Vagina (tissue), 2 donors: ENCODE results near the gene ERRFI1. TPM values are rescaled to one million over a fixed set of nuclear protein-coding genes. Genes with fewer than 3 reads are reported as not detected.

ENCODE experiments used
- DNase-seq, 2 donors: peaks; one replicate each; pipeline ENCODE4 v3.0.0-alpha.2; 2017; ENCODE audit errors: extremely low spot score in 2 of 2
- H3K27ac ChIP-seq: fragments of 200-600 bp; sonication (generic); one replicate; pipeline ENCODE4 v1.5.1; 2019
- H3K27me3 ChIP-seq: fragments of 200-600 bp; sonication (generic); one replicate; pipeline ENCODE4 v1.5.1; 2019
- H3K36me3 ChIP-seq, 2 donors: fragments of 200-600 bp; sonication (generic); one replicate each; pipeline ENCODE4 v1.5.1; 2017 to 2019
- H3K4me1 ChIP-seq: fragments of 200-600 bp; sonication (generic); one replicate; pipeline ENCODE4 v1.5.1; 2019
- H3K4me3 ChIP-seq, 2 donors: fragments of 200-600 bp; sonication (generic); 1 replicate in 1 of 2; 2 replicates in 1 of 2; pipeline ENCODE4 v1.5.1; 2016 to 2019
- H3K9me3 ChIP-seq: fragments of 200-600 bp; sonication (generic); one replicate; pipeline ENCODE4 v1.5.1; 2019
- CTCF ChIP-seq, 3 experiments: fragments of 450-650 bp in 2 of 3; fragments of 200-600 bp in 1 of 3; sonication (generic) in 1 of 3; IDR thresholded peaks; one replicate each; pipeline ENCODE4 v1.5.1; 2017 to 2019; ENCODE audit warnings: antibody characterized with exemption in 3 of 3, mild to moderate bottlenecking in 2 of 3, moderate library complexity in 2 of 3
- POLR2A ChIP-seq, 2 donors: fragments of 450-650 bp; IDR thresholded peaks; one replicate each; pipeline ENCODE4 v1.6.1; 2017; ENCODE audit warnings: antibody characterized with exemption in 2 of 2, mild to moderate bottlenecking in 2 of 2, moderate library complexity in 2 of 2
- POLR2AphosphoS5 ChIP-seq, 2 donors: sonication (generic); formaldehyde crosslinking; IDR thresholded peaks; one replicate each; pipeline ENCODE4 v1.9.0; 2017; ENCODE audit warnings: antibody characterized with exemption in 2 of 2, mild to moderate bottlenecking in 2 of 2, low read depth in 1 of 2; ENCODE audit not compliant: insufficient read depth in 1 of 2
- intact Hi-C: fragments of 100-400 bp; cut with DNase I; formaldehyde crosslinking; loops from one replicate; pipeline ENCODE4 v1.15.1; 2023
- total RNA-seq: library from RNA; depleted of rRNA; stranded (reverse); fragments of >200 nt; gene quantifications from one replicate; pipeline ENCODE4 v1.2.3, GENCODE V29; 2016

The ERRFI1 gene
- total RNA-seq, 1 donor from 2014 or later, result 160 TPM

GRCh38 chr1:8023995-8024313, 2.2 kb downstream of the ERRFI1 start:
- H3K4me1 ChIP-seq, result peaks cover 71% of the 10 kb centered on the region

GRCh38 chr1:8023287-8023994, 2.7 kb downstream of the ERRFI1 start:
- Histone ChIP-seq H3K4me3 (peak overlapping the region; percentile 69 to 93), H3K9me3 (no peaks in the 10 kb centered on the region), H3K27ac (peak overlapping the region; percentile 60), H3K36me3 (no peaks in the 10 kb centered on the region), H3K4me1 (peaks cover 72% of the 10 kb centered on the region), H3K27me3 (no peaks in the 10 kb centered on the region)
- TF ChIP-seq POLR2AphosphoS5 (IDR thresholded peaks at IDR 0.05; ENCODE audit: insufficient read depth in 1 of 2, low read depth in 1 of 2), result no peak
- TF ChIP-seq CTCF (IDR thresholded peaks at IDR 0.05), result no peak
- TF ChIP-seq POLR2A (IDR thresholded peaks at IDR 0.05), result no peak
- intact Hi-C loops, result no loop called here
- no peak for DNase-seq

More at GRCh38 chr1:8023995-8024313, 2.2 kb downstream of the ERRFI1 start:
- Histone ChIP-seq H3K4me3 (peak overlapping the region; percentile 69 to 93), H3K27me3 (no peaks in the 10 kb centered on the region), H3K36me3 (no peaks in the 10 kb centered on the region), H3K27ac (peak overlapping the region; percentile 60), H3K9me3 (no peaks in the 10 kb centered on the region)
- no peak for DNase-seq
- no peak for TF ChIP-seq POLR2AphosphoS5 (IDR thresholded peaks at IDR 0.05; ENCODE audit: insufficient read depth in 1 of 2, low read depth in 1 of 2)
- no peak for TF ChIP-seq POLR2A (IDR thresholded peaks at IDR 0.05)
- TF ChIP-seq CTCF (IDR thresholded peaks at IDR 0.05), result no peak
- intact Hi-C loops, result no loop called here

- Histone ChIP-seq H3K27me3 (no peaks in the 10 kb centered on the region), H3K27ac (peak overlapping the region; percentile 60), H3K36me3 (no peaks in the 10 kb centered on the region), H3K9me3 (no peaks in the 10 kb centered on the region), H3K4me1 (peaks cover 73% of the 10 kb centered on the region), H3K4me3 (peak overlapping the region; percentile 69 to 93)
- intact Hi-C loops, result no loop called here
- no peak for DNase-seq
- TF ChIP-seq POLR2A (IDR thresholded peaks at IDR 0.05) (no peak), CTCF (IDR thresholded peaks at IDR 0.05) (no peak), POLR2AphosphoS5 (IDR thresholded peaks at IDR 0.05; ENCODE audit: insufficient read depth in 1 of 2, low read depth in 1 of 2) (no peak)
Observed at GRCh38 chr1:8022395-8023286, 3.5 kb downstream of the ERRFI1 start.

GRCh38 chr1:8021676-8022266, 4.3 kb downstream of the ERRFI1 start:
- peaks cover 73% of the 10 kb centered on the region for H3K4me1 ChIP-seq
- intact Hi-C loops, result no loop called here
- no peaks in the 10 kb centered on the region for H3K27me3 ChIP-seq
- H3K36me3 ChIP-seq, result no peaks in the 10 kb centered on the region
- peak in 1 of 2 donors; percentile 82 for DNase-seq
- no peaks in the 10 kb centered on the region for H3K9me3 ChIP-seq
- peak overlapping the region; percentile 60 for H3K27ac ChIP-seq
- TF ChIP-seq POLR2AphosphoS5 (IDR thresholded peaks at IDR 0.05; ENCODE audit: insufficient read depth in 1 of 2, low read depth in 1 of 2), result no peak
- TF ChIP-seq POLR2A (IDR thresholded peaks at IDR 0.05), result no peak
- peak overlapping the region in 1 of 2 donors; percentile 7 for H3K4me3 ChIP-seq

GRCh38 chr1:8020032-8020431, 6.1 kb downstream of the ERRFI1 start:
- Histone ChIP-seq H3K4me3 (no peak overlapping the region), H3K36me3 (no peaks in the 10 kb centered on the region), H3K9me3 (no peaks in the 10 kb centered on the region), H3K4me1 (peaks cover 83% of the 10 kb centered on the region), H3K27me3 (no peaks in the 10 kb centered on the region), H3K27ac (peak overlapping the region; percentile 33)
- intact Hi-C loops, result no loop called here
- TF ChIP-seq CTCF (IDR thresholded peaks at IDR 0.05) (no peak), POLR2A (IDR thresholded peaks at IDR 0.05) (no peak), POLR2AphosphoS5 (IDR thresholded peaks at IDR 0.05; ENCODE audit: insufficient read depth in 1 of 2, low read depth in 1 of 2) (peak in 1 of 2 donors; percentile 82)
- DNase-seq, result peak in 1 of 2 donors; percentile 40
